SU-DHL-6 (cell line): ENCODE data around the gene ZNF20.
"Not testable (repeated sequence)": the region's sequence is repeated elsewhere in the genome, so short reads cannot be mapped to it uniquely, and the experiment has no call there.

Experiments used
- H2AFZ ChIP-seq: fragments of 200-600 bp; sonication (generic); 2 replicates; pipeline ENCODE4 v1.6.1; 2014; ENCODE audit warnings: low read depth, mild to moderate bottlenecking, moderate library complexity, mixed read lengths, antibody characterized with exemption, low read length; ENCODE audit not compliant: severe bottlenecking
- H3F3A ChIP-seq: fragments of 200-600 bp; shearing (Covaris generic); 2 replicates; pipeline ENCODE4 v1.6.0; 2016; ENCODE audit warnings: antibody characterized with exemption, mild to moderate bottlenecking; ENCODE audit not compliant: insufficient read depth
- H3K27ac ChIP-seq: fragments of 200-600 bp; sonication (generic); 2 replicates; pipeline ENCODE4 v1.5.1; 2016; ENCODE audit warnings: low read depth, mild to moderate bottlenecking, low read length, moderate library complexity, mixed read lengths
- H3K27me3 ChIP-seq: fragments of 200-600 bp; sonication (generic), shearing (Covaris generic); 2 replicates; pipeline ENCODE4 v1.6.0; 2014; ENCODE audit warnings: mild to moderate bottlenecking, low read length
- H3K36me3 ChIP-seq: fragments of 200-600 bp; sonication (generic); 2 replicates; pipeline ENCODE4 v1.6.1; 2014; ENCODE audit warnings: mild to moderate bottlenecking, low read length, mixed read lengths
- H3K4me2 ChIP-seq: fragments of 300-600, 200-600 bp; shearing (Covaris generic), sonication (generic); 2 replicates; pipeline ENCODE4 v1.6.0; 2014; ENCODE audit warnings: low read length, low read depth, mild to moderate bottlenecking; ENCODE audit not compliant: poor library complexity, severe bottlenecking
- H3K4me3 ChIP-seq: fragments of 200-600 bp; sonication (generic); 2 replicates; pipeline ENCODE4 v1.5.1; 2014; ENCODE audit warnings: antibody characterized with exemption, low read length, mild to moderate bottlenecking, mixed read lengths; ENCODE audit not compliant: insufficient read depth, poor library complexity, severe bottlenecking
- H3K79me2 ChIP-seq: fragments of 200-600 bp; sonication (generic); 2 replicates; pipeline ENCODE4 v1.6.1; 2014; ENCODE audit warnings: mild to moderate bottlenecking, low read length, moderate library complexity; ENCODE audit not compliant: insufficient read depth
- H3K9ac ChIP-seq: fragments of 200-600 bp; sonication (generic); 2 replicates; pipeline ENCODE4 v1.7.0; 2014; ENCODE audit warnings: mild to moderate bottlenecking, low read length
- H3K9me2 ChIP-seq: fragments of 200-600 bp; sonication (generic); replicated peaks from 2 replicates; pipeline ENCODE4 v1.6.1; 2014; ENCODE audit warnings: low read length; ENCODE audit not compliant: insufficient read depth
- H3K9me3 ChIP-seq: fragments of 200-600 bp; sonication (generic); 2 replicates; pipeline ENCODE4 v1.6.1; 2014; ENCODE audit warnings: low read length, mixed read lengths; ENCODE audit not compliant: insufficient read depth
- H4K20me1 ChIP-seq: fragments of 200-600 bp; sonication (generic); 2 replicates; pipeline ENCODE4 v1.6.1; 2014; ENCODE audit warnings: low read depth, mild to moderate bottlenecking, antibody characterized with exemption, low read length, moderate library complexity, mixed read lengths
- EZH2phosphoT487 ChIP-seq: fragments of 200-600 bp; sonication (generic), shearing (Covaris generic); conservative IDR thresholded peaks from 2 replicates; pipeline ENCODE4 v1.6.1; 2018; ENCODE audit warnings: mild to moderate bottlenecking, antibody characterized with exemption, low read length, moderate library complexity, mixed read lengths
- TF ChIP-seq, protein P1 (sequence below): fragments of 200-600 bp; sonication (generic); IDR thresholded peaks from one replicate; pipeline ENCODE4 v1.5.1; 2017; ENCODE audit warnings: antibody characterized with exemption, mild to moderate bottlenecking, low read length, moderate library complexity; ENCODE audit not compliant: insufficient read depth, poor library complexity, severe bottlenecking

ZNF20 gene

GRCh38 chr19:12111176-12111575, 29.0 kb downstream of the ZNF20 start:
- Histone ChIP-seq H3K4me2 (no peak overlapping the region), H3K27ac (no peak overlapping the region), H4K20me1 (no peaks in the 10 kb centered on the region), H3K27me3 (no peaks in the 10 kb centered on the region), H3K36me3 (no peaks in the 10 kb centered on the region), H3K9ac (no peak overlapping the region), H3K79me2 (no peaks in the 10 kb centered on the region), H3K9me3 (no peaks in the 10 kb centered on the region), H3K4me3 (no peak overlapping the region), H3F3A (no peaks in the 10 kb centered on the region), H2AFZ (no peak overlapping the region), H3K9me2 (no peaks in the 10 kb centered on the region)
- TF ChIP-seq, protein P1, sequence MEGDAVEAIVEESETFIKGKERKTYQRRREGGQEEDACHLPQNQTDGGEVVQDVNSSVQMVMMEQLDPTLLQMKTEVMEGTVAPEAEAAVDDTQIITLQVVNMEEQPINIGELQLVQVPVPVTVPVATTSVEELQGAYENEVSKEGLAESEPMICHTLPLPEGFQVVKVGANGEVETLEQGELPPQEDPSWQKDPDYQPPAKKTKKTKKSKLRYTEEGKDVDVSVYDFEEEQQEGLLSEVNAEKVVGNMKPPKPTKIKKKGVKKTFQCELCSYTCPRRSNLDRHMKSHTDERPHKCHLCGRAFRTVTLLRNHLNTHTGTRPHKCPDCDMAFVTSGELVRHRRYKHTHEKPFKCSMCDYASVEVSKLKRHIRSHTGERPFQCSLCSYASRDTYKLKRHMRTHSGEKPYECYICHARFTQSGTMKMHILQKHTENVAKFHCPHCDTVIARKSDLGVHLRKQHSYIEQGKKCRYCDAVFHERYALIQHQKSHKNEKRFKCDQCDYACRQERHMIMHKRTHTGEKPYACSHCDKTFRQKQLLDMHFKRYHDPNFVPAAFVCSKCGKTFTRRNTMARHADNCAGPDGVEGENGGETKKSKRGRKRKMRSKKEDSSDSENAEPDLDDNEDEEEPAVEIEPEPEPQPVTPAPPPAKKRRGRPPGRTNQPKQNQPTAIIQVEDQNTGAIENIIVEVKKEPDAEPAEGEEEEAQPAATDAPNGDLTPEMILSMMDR = no peak
- TF ChIP-seq EZH2phosphoT487 = no peak

- H3K9ac ChIP-seq, H3F3A ChIP-seq, H3K4me2 ChIP-seq, H3K27ac ChIP-seq, H3K4me3 ChIP-seq, H3K9me2 ChIP-seq, H3K36me3 ChIP-seq, H3K9me3 ChIP-seq, H4K20me1 ChIP-seq, H3K79me2 ChIP-seq, H2AFZ ChIP-seq, H3K27me3 ChIP-seq: not testable (repeated sequence)
Observed at GRCh38 chr19:12103909-12104308, 36.2 kb downstream of the ZNF20 start.

DNA sequence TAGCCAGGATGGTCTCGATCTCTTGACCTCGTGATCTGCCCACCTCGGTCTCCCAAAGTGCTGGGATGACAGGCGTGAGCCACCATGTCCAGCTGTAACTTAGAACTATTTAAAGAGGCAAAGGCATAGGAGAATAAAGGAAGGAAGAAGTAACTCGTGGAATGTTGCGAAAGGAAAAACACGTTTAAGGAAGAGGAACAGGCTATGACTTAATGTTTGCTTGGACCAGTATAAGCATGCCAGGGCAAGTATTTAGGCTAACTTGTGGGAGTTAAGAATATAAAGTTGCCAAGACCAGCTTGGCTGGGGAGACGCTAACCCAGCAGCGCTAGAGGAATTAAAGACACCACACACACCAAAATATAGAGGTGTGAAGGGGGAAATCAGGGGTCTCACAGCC, 42.1 kb downstream of the ZNF20 start:
- no peaks in the 10 kb centered on the region for H3K79me2 ChIP-seq
- H3K36me3 ChIP-seq = no peaks in the 10 kb centered on the region
- no peak overlapping the region for H3K9ac ChIP-seq

GRCh38 chr19:12095111-12095790, 44.9 kb downstream of the ZNF20 start:
- Histone ChIP-seq H3F3A (no peaks in the 10 kb centered on the region), H3K9me2 (no peaks in the 10 kb centered on the region), H3K27ac (no peak overlapping the region), H3K9ac (no peak overlapping the region), H3K36me3 (no peaks in the 10 kb centered on the region), H3K4me2 (no peak overlapping the region), H4K20me1 (no peaks in the 10 kb centered on the region), H3K79me2 (no peaks in the 10 kb centered on the region), H3K9me3 (no peaks in the 10 kb centered on the region), H3K4me3 (no peak overlapping the region), H3K27me3 (no peaks in the 10 kb centered on the region), H2AFZ (no peak overlapping the region)
- TF ChIP-seq, protein P1 = no peak
- TF ChIP-seq EZH2phosphoT487 = no peak

More for the DNA sequence above, 42.1 kb downstream of the ZNF20 start:
- Histone ChIP-seq H3K9me2 (no peaks in the 10 kb centered on the region), H3K9me3 (no peaks in the 10 kb centered on the region), H2AFZ (no peak overlapping the region), H3F3A (no peaks in the 10 kb centered on the region), H3K4me2 (no peak overlapping the region), H3K27me3 (no peaks in the 10 kb centered on the region), H3K27ac (no peak overlapping the region), H3K4me3 (no peak overlapping the region), H4K20me1 (no peaks in the 10 kb centered on the region)
- no peak for TF ChIP-seq EZH2phosphoT487
- TF ChIP-seq, protein P1 = no peak
